Endothelial cell (in vitro differentiated cells): Measurements from ENCODE around the gene RBM33. TPM values are rescaled to one million over a fixed set of nuclear protein-coding genes. Genes with fewer than 3 reads are reported as not detected.
A peak's percentile ranks its signal among the peaks of the same experiment; 100 is the strongest.

Source experiments
- DNase-seq: peaks from one replicate; pipeline ENCODE4 v3.0.0; 2021; ENCODE audit warnings: low spot score
- H3K27ac Mint-ChIP-seq: one replicate; pipeline ENCODE4 v1.8.0; 2021; ENCODE audit warnings: mixed read lengths, inconsistent platforms; ENCODE audit not compliant: unreplicated experiment
- H3K27me3 Mint-ChIP-seq: one replicate; pipeline ENCODE4 v1.8.0; 2021; ENCODE audit warnings: mild to moderate bottlenecking, moderate library complexity, mixed read lengths, inconsistent platforms; ENCODE audit not compliant: unreplicated experiment
- H3K36me3 Mint-ChIP-seq: one replicate; pipeline ENCODE4 v1.8.0; 2021; ENCODE audit warnings: mild to moderate bottlenecking, low read depth, mixed read lengths, inconsistent platforms; ENCODE audit not compliant: unreplicated experiment
- H3K4me1 Mint-ChIP-seq: one replicate; pipeline ENCODE4 v1.8.0; 2021; ENCODE audit warnings: mild to moderate bottlenecking, mixed read lengths, inconsistent platforms; ENCODE audit not compliant: unreplicated experiment
- H3K4me3 Mint-ChIP-seq: one replicate; pipeline ENCODE4 v1.8.0; 2021; ENCODE audit warnings: mild to moderate bottlenecking, mixed read lengths, inconsistent platforms; ENCODE audit not compliant: unreplicated experiment
- H3K9me3 Mint-ChIP-seq: one replicate; pipeline ENCODE4 v1.8.0; 2021; ENCODE audit warnings: mixed read lengths, inconsistent platforms; ENCODE audit not compliant: unreplicated experiment
- CTCF ChIP-seq: fragments of 200-600 bp; sonication (generic); IDR thresholded peaks from one replicate; pipeline ENCODE4 v1.5.0; 2021; ENCODE audit warnings: antibody characterized with exemption; ENCODE audit not compliant: unreplicated experiment
- total RNA-seq: library from RNA; stranded (reverse); fragmentation: NEBNext Ultra II Directional; extraction: Animal tissue kit (Norgen Biotek cat#: 25700); gene quantifications from one replicate; pipeline ENCODE4 v1.2.1, GENCODE V29; 2021; ENCODE audit not compliant: unreplicated experiment

Gene RBM33
- total RNA-seq, 1 donor from 2014 or later: 65.3 TPM

GRCh38 chr7:155778349-155778748, 133.9 kb downstream of the RBM33 start:
- no peak overlapping the region for H3K4me3 Mint-ChIP-seq
- no peak overlapping the region for H3K27ac Mint-ChIP-seq
- no peak for TF ChIP-seq CTCF
- H3K27me3 Mint-ChIP-seq: peaks cover 11% of the 10 kb centered on the region
- H3K36me3 Mint-ChIP-seq: peaks cover 44% of the 10 kb centered on the region
- no peak for DNase-seq
- H3K9me3 Mint-ChIP-seq: no peaks in the 10 kb centered on the region
- no peaks in the 10 kb centered on the region for H3K4me1 Mint-ChIP-seq

GRCh38 chr7:155780884-155781283, 136.4 kb downstream of the RBM33 start:
- H3K27me3 Mint-ChIP-seq: peaks cover 12% of the 10 kb centered on the region
- no peak for DNase-seq
- H3K9me3 Mint-ChIP-seq: no peaks in the 10 kb centered on the region
- no peak for TF ChIP-seq CTCF
- peak overlapping the region; percentile 16 for H3K27ac Mint-ChIP-seq
- H3K36me3 Mint-ChIP-seq: peaks cover 32% of the 10 kb centered on the region
- H3K4me3 Mint-ChIP-seq: no peak overlapping the region
- no peaks in the 10 kb centered on the region for H3K4me1 Mint-ChIP-seq

GRCh38 chr7:155781433-155781832, 137.0 kb downstream of the RBM33 start:
- Mint-ChIP-seq H3K27ac (no peak overlapping the region), H3K4me1 (no peaks in the 10 kb centered on the region), H3K36me3 (peaks cover 32% of the 10 kb centered on the region), H3K9me3 (no peaks in the 10 kb centered on the region), H3K27me3 (peaks cover 11% of the 10 kb centered on the region), H3K4me3 (no peak overlapping the region)
- no peak for DNase-seq
- no peak for TF ChIP-seq CTCF

- H3K27ac Mint-ChIP-seq: no peak overlapping the region
- H3K36me3 Mint-ChIP-seq: peaks cover 27% of the 10 kb centered on the region
- peaks cover 7% of the 10 kb centered on the region for H3K27me3 Mint-ChIP-seq
- DNase-seq: no peak
- no peaks in the 10 kb centered on the region for H3K4me1 Mint-ChIP-seq
- H3K4me3 Mint-ChIP-seq: peak overlapping the region; percentile 9
- H3K9me3 Mint-ChIP-seq: no peaks in the 10 kb centered on the region
- TF ChIP-seq CTCF: no peak
These were observed 138.0 kb downstream of the RBM33 start for GRCh38 chr7:155782466-155782865.

- Mint-ChIP-seq H3K4me1 (no peaks in the 10 kb centered on the region), H3K36me3 (peaks cover 14% of the 10 kb centered on the region), H3K9me3 (no peaks in the 10 kb centered on the region)
These were observed 141.1 kb downstream of the RBM33 start for GRCh38 chr7:155785536-155785935.

More at GRCh38 chr7:155785536-155785935, 141.1 kb downstream of the RBM33 start:
- Mint-ChIP-seq H3K27ac (no peak overlapping the region), H3K4me3 (no peak overlapping the region), H3K27me3 (peaks cover 15% of the 10 kb centered on the region)
- DNase-seq: no peak
- no peak for TF ChIP-seq CTCF
